GM11168 (cell line): ENCODE data around the gene FAM83B.
"Not testable (repeated sequence)": the region's sequence is repeated elsewhere in the genome, so short reads cannot be mapped to it uniquely, and the experiment has no call there.

ENCODE experiments used
- in situ Hi-C: fragments of 300-500 bp; cut with MboI; formaldehyde crosslinking; loops from one replicate; pipeline ENCODE4 v1.12.0; 2022; ENCODE audit warnings: low sequenced_read_pairs; ENCODE audit not compliant: unreplicated experiment

FAM83B gene

DNA sequence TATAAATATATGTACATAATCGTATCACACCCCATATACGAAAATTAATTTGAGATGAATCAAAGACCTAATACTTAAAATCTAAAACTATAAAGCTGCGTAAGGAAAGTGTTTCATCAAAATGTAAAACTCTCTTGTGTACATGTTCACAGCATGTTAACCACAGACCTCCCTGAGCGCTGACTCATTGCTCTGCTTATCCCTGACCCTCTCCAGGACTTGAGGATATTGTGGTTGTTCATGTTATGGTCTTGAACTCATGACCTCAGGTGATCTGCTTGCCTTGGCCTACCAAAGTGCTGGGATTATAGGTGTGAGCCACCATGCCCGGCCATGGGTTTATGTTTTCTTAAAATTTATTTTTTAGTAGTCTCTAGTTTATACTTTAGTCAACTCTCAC lies 14.2 kb downstream of the FAM83B start:
- in situ Hi-C loops: no loop called here

DNA sequence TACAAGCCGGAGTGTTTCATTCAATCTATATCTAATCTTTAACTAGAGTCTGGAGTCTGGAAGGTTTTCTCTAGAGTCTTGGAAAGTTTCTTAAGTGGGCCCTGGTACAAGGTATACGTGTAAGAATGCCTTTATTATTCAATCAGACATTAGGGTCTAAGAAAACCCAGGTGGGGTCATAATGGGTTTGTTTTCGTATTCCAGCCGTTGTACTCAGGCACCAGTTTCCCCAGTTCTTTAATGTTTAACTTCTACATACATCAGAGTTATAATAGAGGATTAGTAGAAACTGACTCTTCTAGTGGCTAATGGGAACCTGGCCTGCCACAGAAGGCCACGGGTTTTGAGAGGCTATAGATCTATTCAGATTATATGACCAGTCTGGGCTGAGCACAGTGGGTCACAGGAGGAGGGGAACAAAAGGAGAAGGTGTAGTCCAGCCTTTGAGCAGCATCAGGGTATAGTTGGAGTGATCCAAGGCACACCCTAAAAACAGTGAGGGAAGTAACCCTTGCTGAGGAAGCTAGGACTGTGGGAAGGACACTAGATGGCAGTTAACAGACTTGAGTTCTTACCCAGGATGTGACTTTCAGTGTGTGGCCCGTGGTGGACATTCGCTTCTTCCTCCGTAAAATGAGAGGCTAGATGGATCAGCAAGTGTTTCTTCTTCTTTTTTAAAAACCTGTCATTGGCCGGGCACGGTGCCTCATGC lies 15.5 kb downstream of the FAM83B start:
- in situ Hi-C loops: no loop called here

DNA sequence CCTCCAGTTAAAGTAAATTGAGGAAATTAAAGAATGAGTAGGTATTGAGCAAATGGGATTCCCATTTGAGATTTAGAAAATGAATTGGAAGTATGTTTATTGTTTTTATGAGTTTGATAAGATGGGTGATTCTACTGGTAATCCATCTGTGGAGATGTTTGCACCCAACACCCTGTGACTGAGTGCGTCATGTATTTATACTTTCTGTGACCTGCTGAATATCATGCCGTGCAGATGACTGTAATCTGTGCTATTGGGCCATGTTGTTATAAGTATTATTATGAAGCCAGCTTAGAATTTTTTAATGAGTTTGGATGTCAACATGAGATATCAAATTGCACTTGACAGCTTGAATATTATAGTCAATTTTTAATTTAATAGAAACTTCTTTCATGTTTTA lies 17.7 kb downstream of the FAM83B start:
- in situ Hi-C loops: no loop called here

DNA sequence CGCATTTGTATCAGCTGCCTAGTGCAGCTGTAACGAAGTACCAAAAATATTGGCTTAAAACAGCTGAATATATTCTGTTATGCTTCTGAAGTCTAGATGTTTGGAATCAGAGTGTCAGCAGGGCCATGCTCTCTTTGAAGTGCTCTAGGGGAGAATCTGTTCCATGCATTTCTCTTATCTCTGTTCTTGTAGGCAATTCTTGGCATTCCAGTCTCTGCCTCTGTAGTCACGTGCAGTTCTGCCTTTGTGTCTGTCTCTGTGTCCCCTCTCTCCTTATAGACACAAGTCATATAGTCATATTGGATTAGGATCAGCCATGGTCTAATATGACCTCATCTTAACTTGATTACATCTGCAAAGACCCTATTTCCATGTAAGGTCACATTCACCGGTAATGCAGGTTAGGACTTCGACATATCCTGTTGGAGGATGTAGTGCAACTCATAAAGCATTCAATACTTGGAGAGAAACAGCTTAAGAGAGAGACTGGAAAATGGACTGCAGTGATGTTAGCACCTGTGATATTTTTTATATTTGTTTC lies 18.6 kb downstream of the FAM83B start:
- in situ Hi-C loops: no loop called here

DNA sequence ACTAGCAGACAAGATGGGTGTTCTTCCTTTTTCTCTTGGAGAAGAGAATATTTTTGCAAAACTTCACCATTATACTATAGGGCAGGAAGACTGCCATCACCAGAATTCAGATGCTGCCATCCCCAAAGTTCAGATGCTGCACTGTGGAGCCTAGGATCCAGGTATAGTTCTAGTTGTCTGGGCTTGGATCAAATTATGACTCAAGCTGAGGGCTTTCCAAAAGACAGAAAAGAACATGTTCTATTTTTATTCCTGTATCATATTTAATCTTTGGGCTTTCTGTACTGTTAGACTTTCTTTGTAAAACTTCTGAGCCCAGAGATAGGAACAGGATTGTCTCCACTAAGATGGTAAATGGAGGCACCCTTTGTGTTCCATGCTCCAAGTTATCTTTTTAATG lies 22.0 kb downstream of the FAM83B start:
- in situ Hi-C loops: no loop called here

DNA sequence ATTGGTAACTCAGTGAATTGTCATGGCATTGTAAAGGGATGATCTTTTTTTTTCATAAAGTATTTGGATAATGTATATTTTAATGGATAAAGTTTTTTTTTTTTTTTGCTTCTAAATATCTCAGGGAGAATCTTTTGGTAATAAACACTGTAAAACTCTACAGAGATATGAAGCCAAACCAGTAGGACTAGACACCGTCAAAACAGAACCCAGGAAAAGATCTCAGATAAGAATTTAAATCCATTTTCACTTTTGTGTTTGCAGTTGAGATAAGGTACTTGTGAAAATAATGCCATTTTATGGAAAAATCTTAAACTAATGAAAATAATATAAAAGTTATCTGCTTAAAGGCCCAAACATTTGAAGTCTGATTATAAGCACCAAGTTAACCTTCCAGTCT lies 27.0 kb downstream of the FAM83B start:
- in situ Hi-C loops: no loop called here

DNA sequence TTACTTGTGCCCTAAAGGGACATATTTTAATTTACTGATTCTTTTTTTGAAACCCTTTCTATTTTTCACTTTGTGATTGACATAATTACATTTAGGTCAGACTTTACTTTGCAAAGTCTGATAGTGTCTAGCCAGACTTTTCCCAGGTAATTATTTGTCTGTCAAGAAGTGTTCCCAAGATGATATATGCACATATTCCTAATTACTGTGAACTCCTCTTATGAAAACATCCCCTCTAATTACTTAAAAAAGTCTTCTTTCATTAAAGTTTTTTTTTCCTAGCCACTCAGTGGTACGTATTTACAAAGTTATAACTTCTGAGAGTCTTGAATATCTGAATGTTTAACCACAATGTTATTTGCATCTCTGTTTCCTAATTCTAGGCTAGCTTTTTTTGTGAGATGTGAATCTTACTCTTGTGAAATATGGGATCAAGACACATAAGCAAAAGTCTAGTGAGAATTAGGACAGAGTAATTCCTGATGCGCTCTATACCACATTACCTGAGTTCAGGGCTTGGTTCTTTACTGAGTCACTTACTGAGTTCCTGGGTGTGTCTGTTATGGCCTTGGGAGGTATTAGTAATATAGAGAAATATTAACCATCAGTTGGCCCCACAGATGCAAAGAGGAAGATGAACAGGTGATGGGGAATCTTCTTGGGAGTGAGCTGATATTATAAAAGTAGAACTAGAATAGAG lies 27.9 kb downstream of the FAM83B start:
- in situ Hi-C loops: no loop called here

DNA sequence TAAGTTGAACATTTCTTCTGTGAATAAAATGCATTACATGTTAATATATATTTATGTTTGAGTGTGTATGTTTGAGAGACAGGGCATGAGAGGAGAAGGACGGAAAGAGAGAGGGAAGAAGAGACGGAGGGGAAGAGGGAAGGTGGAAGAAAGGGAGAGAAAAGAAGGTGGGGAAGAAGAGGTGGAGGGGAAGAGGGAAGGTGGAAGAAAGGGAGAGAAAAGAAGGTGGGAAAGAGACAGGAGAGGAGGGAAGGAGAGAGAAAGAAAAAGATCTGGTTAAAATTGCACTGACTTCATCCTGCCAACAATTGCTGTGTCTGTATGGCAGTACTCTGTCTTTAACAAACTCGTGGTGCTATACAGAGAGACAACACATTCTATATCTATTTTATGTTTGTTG lies 29.0 kb downstream of the FAM83B start:
- in situ Hi-C loops: no loop called here

DNA sequence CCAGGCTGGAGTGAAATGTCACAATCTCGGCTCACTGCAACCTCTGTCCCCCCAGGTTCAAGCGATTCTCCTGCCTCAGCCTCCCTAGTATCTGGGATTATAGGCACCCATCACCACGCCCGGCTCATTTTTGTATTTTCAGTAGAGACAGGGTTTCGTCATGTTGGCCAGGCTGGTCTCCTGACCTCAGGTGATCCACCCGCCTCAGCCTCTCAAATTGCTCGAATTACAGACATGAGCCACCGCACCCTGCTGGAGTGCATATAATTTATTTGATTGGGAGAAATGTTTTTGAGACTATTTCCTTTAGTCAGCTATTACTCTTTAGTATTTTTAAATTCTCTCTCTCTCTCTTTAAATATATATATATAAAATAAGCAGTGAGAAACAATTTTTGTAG lies 29.8 kb downstream of the FAM83B start:
- in situ Hi-C loops: no loop called here

DNA sequence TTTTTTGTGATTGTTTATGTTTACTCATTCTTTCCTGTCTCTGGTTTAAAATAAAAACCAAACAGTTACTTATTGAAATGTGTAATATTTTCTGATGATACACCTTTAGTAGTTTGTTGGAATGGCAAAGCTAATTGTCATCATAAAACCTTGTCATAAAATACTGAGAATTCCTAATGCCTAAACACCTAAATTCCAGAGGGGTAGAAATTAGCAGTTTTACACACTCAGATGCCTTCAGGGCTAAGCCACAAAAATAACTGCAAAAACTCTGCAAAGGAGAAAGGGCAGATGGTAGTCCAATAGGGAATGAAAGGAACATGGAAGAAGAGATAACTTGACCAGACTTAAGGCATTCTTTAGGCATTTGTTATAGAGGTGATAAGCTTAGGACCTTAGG lies 30.3 kb downstream of the FAM83B start:
- in situ Hi-C loops: no loop called here

DNA sequence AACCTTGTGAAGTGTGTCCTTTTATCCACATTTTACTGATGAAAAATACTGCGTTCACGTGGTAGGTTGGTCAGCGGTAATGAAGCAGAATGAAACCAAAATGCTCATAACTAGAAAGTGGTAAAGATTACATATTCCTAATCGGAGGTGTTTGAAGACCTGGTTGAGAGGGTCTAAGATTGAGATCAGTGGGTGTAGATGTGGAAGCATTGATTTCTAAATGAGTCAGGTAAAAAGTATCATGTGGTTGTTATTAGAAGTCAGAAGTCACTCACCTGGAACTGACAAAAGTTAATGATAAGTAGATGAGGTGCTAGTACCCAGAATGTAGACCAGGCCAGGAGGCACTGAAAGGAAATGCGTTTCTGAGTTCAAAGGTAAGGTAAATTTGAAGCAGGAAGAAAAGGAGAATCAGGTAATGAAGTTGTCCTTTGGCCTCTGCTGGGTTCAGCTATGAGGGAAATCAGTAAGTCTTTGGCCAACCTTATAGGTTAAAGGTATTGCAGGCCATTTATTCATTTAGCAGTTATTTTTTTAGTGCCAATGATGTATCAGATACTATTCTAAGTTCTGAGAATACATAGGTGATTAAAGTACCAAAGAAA lies 31.2 kb downstream of the FAM83B start:
- in situ Hi-C loops: no loop called here

DNA sequence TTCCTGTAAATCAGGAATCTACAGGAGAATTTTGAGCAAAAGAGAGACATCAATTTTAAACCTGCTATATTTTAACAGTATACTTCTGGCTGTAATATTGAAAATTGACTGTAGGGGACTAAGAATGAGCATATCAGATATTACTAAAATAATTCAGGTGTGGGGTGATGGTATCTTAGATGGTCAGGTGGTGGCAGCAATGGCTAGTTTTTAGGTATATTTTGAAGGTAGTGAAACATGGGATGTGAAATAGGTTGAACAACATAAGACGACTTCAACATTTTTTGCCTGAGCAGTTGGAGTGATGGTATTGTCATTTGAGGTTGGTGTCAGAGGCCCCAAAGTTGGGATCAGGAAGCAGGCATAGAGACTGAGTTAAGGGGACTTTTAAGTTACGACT lies 32.1 kb downstream of the FAM83B start:
- in situ Hi-C loops: no loop called here

DNA sequence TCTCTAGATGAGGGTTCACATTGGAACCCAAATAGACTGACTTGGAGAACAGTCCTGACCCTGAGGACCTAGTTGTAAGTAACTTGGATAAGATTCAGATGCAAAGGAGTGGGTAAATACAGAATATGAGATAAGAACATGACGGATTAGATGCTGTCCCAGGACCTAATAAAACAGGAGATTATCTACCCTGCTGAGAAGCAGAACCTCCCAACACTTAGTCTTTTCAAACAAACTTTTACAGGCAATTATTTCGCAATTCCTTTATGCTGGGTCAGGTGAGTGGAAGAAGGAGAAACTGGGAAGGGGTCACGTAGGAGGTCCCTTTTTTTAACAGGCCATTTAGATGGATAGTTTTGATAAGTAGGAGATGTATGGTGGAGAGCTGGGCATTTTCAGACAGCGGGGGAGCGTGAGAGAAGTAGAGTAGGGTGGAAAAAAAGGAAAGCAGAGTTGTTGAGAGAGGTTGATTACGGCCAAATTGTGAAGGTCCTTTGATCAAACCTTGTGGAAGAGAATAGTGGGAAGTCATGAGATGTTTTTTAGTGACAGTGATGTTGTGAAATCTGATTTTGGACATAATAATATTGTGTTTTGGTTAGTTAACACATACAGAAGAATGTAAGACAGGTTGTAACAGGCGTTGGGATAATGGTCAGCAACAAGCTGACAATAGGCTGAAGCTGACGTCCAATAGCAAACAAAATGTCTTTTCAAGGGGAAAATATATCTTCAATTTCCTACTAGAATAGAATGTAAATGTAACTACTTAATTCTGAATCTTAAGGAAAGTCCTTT lies 32.8 kb downstream of the FAM83B start:
- in situ Hi-C loops: no loop called here

DNA sequence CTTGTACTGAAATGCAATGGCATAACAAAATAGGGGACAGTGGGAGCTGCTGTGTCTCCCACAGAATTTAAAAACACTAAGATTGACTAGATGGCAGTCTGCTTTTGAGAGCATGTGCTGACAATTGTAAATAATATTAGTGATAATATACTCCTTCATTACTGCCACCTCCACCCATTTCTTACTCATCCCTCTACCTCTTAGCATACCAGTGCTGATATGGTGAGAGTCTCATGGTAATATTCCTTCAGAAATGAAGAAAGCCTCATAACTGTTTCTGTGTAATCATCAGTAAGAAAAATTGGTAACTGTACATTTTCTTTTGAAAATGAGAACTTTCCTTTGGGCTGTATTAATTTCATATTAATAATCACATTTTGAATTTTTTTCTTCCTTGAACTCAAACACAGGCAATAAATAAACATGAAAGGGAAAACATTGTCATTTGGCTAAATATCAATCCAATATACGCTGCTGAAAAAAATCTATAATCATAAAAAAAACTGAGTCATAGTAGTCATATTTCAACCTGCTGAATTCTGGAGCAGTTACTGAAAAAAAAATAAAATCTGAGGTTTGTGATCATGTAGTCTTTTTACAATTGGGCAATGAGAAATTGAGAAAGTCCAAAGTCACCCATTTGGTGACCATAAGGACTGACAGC lies 34.6 kb downstream of the FAM83B start:
- in situ Hi-C loops: no loop called here

DNA sequence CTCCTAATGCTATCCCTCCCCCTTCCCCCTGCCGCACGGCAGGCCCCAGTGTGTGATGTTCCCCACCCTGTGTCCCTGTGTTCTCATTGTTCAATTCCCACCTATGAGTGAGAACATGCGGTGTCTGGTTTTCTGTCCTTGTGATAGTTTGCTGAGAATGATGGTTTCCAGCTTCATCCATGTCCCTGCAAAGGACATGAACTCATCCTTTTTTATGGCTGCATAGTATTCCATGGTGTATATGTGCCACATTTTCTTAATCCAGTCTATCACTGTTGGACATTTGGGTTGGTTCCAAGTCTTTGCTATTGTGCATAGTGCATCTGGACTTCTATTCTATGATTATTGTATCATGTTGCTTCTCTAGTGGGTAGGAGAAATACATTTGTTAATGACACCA lies 35.3 kb downstream of the FAM83B start:
- in situ Hi-C loops: not testable (repeated sequence)

DNA sequence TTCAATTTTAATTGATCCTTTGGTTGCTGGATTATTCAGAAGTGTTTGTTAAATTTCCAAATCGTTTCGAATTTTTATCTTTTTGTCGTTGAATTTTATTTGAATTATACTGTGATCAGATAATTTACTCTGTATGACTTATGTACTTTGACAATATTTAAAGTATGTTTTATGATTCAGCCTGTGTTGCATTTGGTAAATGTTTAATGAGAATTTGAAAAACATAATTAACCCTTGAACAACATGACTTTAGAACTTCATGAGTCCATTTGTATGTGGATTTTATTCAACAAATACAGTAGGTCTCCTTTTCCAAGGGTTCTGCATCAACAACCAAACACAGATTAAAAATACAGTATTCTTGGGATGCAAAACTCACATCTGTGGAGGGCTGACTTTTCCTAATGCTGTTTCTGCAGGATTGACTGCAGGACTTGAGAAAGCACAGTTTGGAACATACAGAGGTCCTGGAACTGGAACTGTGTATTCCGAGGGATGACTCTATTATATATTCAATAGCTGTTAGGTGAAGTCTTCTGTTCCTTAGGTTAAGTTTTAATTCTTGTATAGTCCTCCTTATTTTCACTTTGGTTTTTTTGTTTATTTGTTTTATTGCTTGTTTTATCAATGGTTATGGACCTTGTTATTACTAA lies 40.5 kb downstream of the FAM83B start:
- in situ Hi-C loops: no loop called here

DNA sequence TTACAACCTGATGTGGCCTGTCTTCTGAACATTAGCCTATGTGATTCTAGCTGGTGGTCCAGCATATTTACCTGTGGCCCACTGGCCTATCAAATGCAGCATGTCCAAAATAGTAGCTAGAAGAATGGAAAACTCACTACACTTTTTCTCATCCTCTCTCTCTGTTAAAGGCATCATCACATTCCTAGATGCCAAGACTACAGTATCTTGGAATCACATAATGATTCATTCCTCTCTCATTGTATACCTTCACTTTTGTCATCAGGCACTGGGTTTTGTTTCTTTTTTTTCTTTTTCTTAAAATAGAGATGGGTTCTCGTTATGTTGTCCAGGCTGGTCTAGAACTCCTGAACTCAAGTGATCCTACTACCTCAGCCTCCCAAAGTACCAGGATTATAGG lies 45.0 kb downstream of the FAM83B start:
- in situ Hi-C loops: no loop called here

DNA sequence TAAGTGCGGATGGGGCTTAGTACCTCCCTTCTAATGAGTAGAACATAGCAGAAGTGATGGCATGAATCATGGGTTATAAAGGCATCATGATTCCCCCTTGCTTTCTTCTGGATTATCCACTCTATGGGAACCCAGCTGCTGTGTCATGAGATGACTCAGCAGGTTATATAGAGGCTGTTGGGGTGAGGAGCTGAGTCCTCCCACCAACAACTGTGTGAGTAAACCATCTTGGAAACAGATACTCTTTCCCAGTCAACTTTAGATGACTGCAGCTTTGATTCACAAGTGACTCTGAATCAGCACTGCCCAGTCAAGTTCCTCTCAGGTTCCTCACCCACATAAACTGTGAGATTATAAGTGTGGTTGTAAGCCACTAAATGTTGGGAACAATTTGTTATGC lies 46.3 kb downstream of the FAM83B start:
- in situ Hi-C loops: no loop called here

DNA sequence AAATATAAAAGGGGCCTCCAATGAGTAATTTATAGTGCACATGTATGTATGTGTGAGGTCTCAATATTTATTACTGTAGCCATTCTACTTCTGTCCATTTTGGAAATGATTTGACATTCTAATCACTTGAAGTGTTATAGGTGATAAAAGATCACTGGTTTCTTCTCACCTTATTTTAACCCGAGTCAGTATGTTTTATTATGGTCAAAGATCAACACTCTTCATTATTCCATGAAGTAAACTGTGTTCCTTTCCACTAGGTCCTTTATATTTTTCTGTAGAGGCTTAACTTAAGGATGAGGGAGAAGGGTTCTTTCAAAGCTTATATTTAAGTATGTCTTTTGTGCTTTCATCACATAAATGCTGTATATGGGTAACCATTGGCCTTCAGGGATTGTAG lies 47.2 kb downstream of the FAM83B start:
- in situ Hi-C loops: no loop called here

DNA sequence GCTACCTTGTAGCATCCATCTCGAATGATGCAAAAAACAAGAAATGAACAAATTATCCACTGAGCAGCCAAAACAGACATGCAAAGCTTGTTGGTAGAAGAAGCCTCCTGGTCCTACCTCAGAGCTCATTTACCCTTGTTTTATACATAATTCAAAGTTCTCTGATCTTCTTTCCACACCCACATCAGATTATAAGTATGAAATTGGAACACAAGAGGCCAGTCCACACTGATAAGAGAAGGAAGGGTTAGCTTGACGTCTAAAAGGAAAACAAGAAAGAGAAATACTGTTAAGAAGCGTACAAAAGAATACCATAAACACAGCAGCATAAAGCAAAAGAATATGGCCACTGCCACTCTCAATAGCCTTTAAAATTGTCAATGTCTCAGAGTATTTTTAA lies 49.7 kb downstream of the FAM83B start:
- in situ Hi-C loops: no loop called here
